GM12864 (cell line): ENCODE measurements around the gene KIF7.

Experiments
- DNase-seq: peaks from one replicate; pipeline ENCODE4 v3.0.0-alpha.2; 2011; ENCODE audit warnings: low read depth
- H3K4me3 ChIP-seq: 2 replicates; pipeline ENCODE4 v1.5.1; 2011; ENCODE audit warnings: mild to moderate bottlenecking, low read depth, low read length, control low read depth
- TF ChIP-seq, protein P1 (sequence below): IDR thresholded peaks from 2 replicates; pipeline ENCODE4 v1.5.1; 2011; ENCODE audit warnings: low read depth, mild to moderate bottlenecking, moderate library complexity, low read length, control low read depth, inconsistent platforms; ENCODE audit errors: missing control alignments

Gene KIF7

DNA sequence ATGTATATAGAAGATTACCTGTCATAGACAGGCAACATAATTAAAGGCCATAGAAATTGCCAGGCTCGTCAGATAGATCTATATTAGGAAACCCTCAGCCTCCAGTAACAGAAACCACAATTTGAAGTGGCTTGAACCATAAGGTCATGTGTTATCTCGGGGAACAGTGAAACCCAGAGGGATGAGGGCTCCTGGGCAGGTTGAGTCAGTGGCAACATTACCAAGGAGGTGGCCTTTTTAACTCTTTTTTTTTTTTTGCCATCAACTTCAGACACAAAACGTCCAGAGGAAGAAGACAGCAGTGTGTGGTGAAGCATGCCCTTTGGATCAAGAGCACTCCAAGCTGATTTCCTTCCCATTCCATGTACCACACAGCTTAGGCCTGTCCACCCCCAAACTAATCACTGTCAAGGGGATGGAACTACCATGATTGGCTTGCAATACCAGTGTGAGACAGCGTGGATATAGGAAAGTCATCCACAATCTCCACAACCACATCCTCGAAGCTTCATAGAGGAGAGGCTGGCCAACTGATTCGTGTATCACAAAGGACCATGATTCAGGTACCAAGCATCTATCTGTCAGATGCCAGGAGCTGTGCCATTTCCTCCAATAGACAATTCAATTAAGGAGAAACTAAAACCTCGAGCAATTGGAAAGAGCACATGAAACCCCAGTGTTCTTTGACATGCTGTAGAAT, 999 bp upstream of the KIF7 start:
- no peak overlapping the region for H3K4me3 ChIP-seq
- TF ChIP-seq, protein P1, sequence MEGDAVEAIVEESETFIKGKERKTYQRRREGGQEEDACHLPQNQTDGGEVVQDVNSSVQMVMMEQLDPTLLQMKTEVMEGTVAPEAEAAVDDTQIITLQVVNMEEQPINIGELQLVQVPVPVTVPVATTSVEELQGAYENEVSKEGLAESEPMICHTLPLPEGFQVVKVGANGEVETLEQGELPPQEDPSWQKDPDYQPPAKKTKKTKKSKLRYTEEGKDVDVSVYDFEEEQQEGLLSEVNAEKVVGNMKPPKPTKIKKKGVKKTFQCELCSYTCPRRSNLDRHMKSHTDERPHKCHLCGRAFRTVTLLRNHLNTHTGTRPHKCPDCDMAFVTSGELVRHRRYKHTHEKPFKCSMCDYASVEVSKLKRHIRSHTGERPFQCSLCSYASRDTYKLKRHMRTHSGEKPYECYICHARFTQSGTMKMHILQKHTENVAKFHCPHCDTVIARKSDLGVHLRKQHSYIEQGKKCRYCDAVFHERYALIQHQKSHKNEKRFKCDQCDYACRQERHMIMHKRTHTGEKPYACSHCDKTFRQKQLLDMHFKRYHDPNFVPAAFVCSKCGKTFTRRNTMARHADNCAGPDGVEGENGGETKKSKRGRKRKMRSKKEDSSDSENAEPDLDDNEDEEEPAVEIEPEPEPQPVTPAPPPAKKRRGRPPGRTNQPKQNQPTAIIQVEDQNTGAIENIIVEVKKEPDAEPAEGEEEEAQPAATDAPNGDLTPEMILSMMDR, result no peak
- no peak for DNase-seq

DNA sequence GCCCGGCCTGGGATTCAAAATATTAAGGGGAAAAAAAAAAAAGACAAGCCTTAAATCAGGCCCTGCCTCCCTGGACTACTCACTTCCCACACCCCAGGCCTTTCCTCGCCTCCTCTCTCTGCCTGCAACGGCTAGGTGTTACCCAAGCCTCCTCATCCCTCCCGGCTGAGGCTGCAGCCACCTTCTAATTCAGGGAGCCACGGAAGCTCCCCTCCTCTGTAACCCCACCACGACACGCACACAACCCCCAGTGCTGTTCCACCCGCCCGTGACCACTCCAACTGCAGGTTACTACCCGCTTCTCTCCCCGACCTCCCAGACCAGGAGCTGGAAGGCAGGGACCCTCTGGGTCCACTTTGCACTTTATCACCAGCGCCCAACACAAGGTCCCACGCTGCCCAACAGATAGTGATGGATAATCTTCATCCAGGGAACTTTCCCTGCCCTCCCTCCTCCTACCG, 936 bp downstream of the KIF7 start:
- no peak for DNase-seq
- peak overlapping the region; percentile 44 for H3K4me3 ChIP-seq
- TF ChIP-seq, protein P1, result no peak

DNA sequence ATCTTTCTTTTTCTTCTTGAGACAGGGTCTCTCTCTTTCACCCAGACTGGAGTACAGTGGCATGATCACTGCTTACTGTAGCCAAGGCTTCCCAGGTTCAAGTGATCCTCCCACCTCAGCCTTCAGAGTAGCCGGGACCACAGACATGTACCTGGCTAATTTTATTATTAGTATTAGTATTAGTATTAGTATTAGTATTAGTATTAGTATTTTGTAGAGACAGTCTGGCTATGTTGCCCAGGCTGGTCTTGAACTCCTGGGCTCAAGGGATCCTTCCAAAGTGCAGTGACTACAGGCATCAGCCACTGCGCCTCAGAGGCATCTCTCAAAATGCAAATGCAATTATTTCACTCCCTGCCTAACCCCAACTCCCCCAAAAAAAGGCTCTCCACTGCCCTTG, 1.7 kb downstream of the KIF7 start:
- no peak overlapping the region for H3K4me3 ChIP-seq
- no peak for DNase-seq
- TF ChIP-seq, protein P1, result no peak

DNA sequence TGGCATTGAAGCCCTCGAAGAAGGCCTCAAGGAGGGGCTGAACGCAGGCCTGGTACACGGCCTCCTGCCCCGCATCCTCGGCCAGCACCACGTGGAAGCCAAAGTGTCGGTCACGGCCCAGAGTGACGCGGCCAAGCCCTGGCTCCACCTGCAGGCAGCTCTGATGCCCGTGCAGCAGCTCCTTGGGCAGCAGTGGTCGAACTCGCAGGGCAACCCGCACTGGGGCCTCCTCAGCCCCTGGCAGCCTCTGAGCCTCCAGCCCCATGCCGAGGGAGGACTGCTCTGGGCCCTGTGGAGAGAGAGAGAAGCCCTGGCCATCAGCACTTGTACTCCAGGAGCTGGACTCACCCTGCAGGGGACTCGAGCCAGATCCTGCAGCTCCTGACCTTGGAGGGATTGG, 2.6 kb downstream of the KIF7 start:
- TF ChIP-seq, protein P1, result no peak

DNA sequence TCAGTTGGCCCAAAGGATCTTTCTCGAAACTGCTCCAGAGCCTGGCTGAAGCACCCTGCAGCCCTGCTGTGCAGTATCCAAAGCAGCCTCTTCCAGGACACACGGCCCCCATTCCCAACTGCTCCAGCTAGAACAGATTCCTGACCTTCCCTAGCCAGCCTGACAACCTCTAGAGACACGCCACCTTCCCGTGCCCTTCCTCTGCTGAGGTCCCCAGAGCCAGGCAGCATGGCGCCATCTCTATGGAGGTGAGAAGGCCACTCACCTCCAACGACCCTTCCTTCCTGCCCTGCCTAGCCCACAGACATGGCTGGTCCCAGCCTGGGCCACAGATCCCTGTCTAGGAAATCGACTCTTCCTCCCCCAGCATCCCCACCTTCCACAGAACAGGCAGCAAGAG, 3.1 kb downstream of the KIF7 start:
- TF ChIP-seq, protein P1, result no peak
- no peak for DNase-seq
- H3K4me3 ChIP-seq, result no peak overlapping the region

More for the DNA sequence above, 2.6 kb downstream of the KIF7 start:
- H3K4me3 ChIP-seq, result no peak overlapping the region
- DNase-seq, result no peak

DNA sequence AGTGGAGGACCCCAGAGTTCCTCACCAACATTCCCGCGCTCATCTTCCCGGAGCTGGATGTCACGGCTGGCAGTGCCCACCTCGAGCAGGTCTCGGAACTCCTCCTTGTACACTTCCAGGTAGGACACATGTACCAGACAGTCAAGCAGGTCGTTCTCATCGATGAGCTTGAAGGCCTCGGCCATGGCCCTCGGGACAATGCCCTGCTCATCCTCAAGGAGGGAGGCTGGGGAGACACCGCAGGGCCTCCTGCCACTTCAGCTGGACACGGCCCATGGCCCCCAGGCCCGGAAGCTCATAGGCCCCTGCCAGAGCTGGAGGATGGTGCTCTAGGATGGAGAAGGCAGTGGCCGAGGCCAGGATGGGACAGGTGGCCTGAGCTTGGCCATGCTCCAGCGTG, 5.6 kb downstream of the KIF7 start:
- no peak overlapping the region for H3K4me3 ChIP-seq
- TF ChIP-seq, protein P1, result no peak
- DNase-seq, result no peak
